ENCODE data around the gene TSPAN2. TPM values are rescaled to one million over a fixed set of nuclear protein-coding genes. Genes with fewer than 3 reads are reported as not detected.

TSPAN2 gene
- total and polyA plus RNA-seq, 2 donors from 2014 or later = 9.9 to 14.6 TPM

GRCh38 chr1:115041654-115042053 is 47.6 kb downstream of the TSPAN2 start:
- Histone ChIP-seq H3K36me3 (ENCODE audit: control insufficient read depth in 2 of 3, insufficient read depth in 3 of 3, low read length in 3 of 3) (no peaks in the 10 kb centered on the region), H3K9me3 (ENCODE audit: control insufficient read depth in 2 of 3, insufficient read depth in 1 of 3, low read length in 3 of 3) (no peaks in the 10 kb centered on the region), H3K27me3 (ENCODE audit: control insufficient read depth, insufficient read depth, low read length) (no peaks in the 10 kb centered on the region), H3K4me1 (ENCODE audit: control insufficient read depth in 2 of 3, insufficient read depth in 2 of 3, low read depth in 1 of 3, low read length in 3 of 3) (no peaks in the 10 kb centered on the region), H3K9ac (ENCODE audit: low read length in 3 of 3) (no peak overlapping the region), H3K4me3 (ENCODE audit: low read length in 3 of 3) (no peak overlapping the region), H3K27ac (ENCODE audit: low read depth in 2 of 2, low read length in 2 of 2) (no peak overlapping the region)
- DNase-seq (peak in 1 of 5 donors; percentile 41), FAIRE-seq (no peak)
- intact Hi-C loops (cut with DNase I) = no loop called here
- no peak for TF ChIP-seq CTCF (IDR thresholded peaks at IDR 0.05; ENCODE audit: borderline replicate concordance, extremely low read depth, insufficient read depth)

- H3K4me3 ChIP-seq (ENCODE audit: low read length in 3 of 3) = no peak overlapping the region
- no peak for FAIRE-seq
Measured at GRCh38 chr1:115040501-115040900, 48.8 kb downstream of the TSPAN2 start.

GRCh38 chr1:115036814-115037507 is 52.3 kb downstream of the TSPAN2 start:
- intact Hi-C loops (cut with DNase I) = no loop called here
- Histone ChIP-seq H3K36me3 (ENCODE audit: control insufficient read depth in 2 of 3, insufficient read depth in 3 of 3, low read length in 3 of 3) (no peaks in the 10 kb centered on the region), H3K27me3 (ENCODE audit: control insufficient read depth, insufficient read depth, low read length) (no peaks in the 10 kb centered on the region), H3K9ac (ENCODE audit: low read length in 3 of 3) (no peak overlapping the region), H3K9me3 (ENCODE audit: control insufficient read depth in 2 of 3, insufficient read depth in 1 of 3, low read length in 3 of 3) (no peaks in the 10 kb centered on the region), H3K27ac (ENCODE audit: low read depth in 2 of 2, low read length in 2 of 2) (no peak overlapping the region), H3K4me3 (ENCODE audit: low read length in 3 of 3) (no peak overlapping the region), H3K4me1 (ENCODE audit: control insufficient read depth in 2 of 3, insufficient read depth in 2 of 3, low read depth in 1 of 3, low read length in 3 of 3) (no peaks in the 10 kb centered on the region)
- no peak for TF ChIP-seq CTCF (IDR thresholded peaks at IDR 0.05; ENCODE audit: borderline replicate concordance, extremely low read depth, insufficient read depth)
- DNase-seq (no peak), FAIRE-seq (no peak)

More at GRCh38 chr1:115040501-115040900, 48.8 kb downstream of the TSPAN2 start:
- intact Hi-C loops (cut with DNase I) = no loop called here
- no peaks in the 10 kb centered on the region for H3K27me3 ChIP-seq (ENCODE audit: control insufficient read depth, insufficient read depth, low read length)
- no peaks in the 10 kb centered on the region for H3K36me3 ChIP-seq (ENCODE audit: control insufficient read depth in 2 of 3, insufficient read depth in 3 of 3, low read length in 3 of 3)
- H3K9me3 ChIP-seq (ENCODE audit: control insufficient read depth in 2 of 3, insufficient read depth in 1 of 3, low read length in 3 of 3) = no peaks in the 10 kb centered on the region
- no peak for TF ChIP-seq CTCF (IDR thresholded peaks at IDR 0.05; ENCODE audit: borderline replicate concordance, extremely low read depth, insufficient read depth)
- no peak overlapping the region for H3K9ac ChIP-seq (ENCODE audit: low read length in 3 of 3)
- DNase-seq = no peak
- no peak overlapping the region for H3K27ac ChIP-seq (ENCODE audit: low read depth in 2 of 2, low read length in 2 of 2)
- H3K4me1 ChIP-seq (ENCODE audit: control insufficient read depth in 2 of 3, insufficient read depth in 2 of 3, low read depth in 1 of 3, low read length in 3 of 3) = no peaks in the 10 kb centered on the region
